GM19193 (cell line): ENCODE data around the gene HLA-F.

Source experiments
- POLR2A ChIP-seq: IDR thresholded peaks from 4 replicates; pipeline ENCODE4 v1.6.1; 2011; ENCODE audit not compliant: insufficient read depth, insufficient read length; ENCODE audit errors: extremely low read depth

HLA-F gene

DNA sequence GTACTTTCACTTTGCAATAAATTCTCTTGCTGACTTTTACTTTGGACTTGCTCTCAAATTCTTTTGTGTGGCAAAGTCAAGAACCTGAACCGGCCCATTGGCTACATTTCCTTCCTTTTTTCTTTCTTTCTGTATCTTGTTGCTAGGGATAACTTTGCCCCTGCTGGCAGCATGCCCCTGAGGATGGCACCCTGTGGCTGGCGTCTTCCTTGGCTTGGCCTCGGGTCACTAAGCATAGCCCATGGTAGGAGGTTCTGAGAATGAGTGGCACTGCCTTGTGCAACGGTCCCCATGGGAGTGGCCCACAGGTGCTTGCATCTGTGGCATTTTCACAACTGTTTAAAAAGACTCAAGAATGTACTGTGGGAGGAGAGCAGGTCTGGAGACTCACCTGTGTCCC, 14.0 kb upstream of the HLA-F start:
- no peak for TF ChIP-seq POLR2A

DNA sequence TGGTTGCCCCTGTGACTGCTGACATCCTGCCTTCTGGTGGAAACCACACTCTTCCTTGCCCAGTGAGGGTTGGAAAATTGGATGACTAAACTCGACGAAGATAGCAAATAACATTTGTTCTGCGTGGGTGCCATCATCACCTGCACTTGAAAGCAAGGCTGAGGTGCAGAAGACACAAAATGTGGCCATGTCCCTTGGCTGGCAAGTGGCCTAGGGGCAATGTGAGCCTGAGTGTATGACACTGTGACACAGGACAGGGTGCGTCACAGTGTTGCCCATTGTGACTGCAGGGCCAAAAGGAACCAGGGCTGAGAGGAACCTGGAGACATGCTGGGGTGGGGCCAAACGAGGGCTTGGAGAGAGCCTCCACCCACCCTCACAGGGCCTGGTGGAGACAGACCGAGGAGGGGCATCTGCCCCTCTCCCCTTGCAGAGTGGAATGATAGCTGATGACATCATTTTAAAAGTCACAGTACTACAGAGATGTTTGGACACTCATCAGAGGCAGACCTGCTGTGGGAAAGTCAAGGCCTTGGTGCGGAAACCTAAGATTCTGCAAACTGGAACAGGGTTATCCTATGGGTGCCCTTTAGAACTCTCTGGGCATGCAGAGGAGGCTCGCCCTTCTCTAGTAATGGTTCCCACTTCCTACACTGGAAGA, 12.8 kb upstream of the HLA-F start:
- no peak for TF ChIP-seq POLR2A

DNA sequence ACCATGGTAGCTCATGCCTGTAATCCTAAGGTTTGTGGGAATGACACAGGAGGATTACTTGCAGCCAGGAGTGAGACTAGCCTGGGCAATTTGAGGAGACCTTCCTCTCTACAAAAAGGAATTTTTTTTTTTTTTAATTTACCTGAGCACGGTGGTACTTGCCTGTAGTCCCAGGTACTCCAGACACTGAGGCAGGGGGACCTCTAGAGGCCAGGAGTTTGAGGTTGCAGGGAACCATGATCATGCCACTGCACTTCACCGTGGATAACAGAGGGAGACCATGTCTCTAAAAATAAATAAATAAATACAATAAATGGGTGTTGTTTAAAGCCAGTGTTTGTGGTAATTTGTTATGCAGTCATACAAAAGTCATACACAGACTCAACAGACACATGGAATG, 2.4 kb upstream of the HLA-F start:
- no peak for TF ChIP-seq POLR2A

DNA sequence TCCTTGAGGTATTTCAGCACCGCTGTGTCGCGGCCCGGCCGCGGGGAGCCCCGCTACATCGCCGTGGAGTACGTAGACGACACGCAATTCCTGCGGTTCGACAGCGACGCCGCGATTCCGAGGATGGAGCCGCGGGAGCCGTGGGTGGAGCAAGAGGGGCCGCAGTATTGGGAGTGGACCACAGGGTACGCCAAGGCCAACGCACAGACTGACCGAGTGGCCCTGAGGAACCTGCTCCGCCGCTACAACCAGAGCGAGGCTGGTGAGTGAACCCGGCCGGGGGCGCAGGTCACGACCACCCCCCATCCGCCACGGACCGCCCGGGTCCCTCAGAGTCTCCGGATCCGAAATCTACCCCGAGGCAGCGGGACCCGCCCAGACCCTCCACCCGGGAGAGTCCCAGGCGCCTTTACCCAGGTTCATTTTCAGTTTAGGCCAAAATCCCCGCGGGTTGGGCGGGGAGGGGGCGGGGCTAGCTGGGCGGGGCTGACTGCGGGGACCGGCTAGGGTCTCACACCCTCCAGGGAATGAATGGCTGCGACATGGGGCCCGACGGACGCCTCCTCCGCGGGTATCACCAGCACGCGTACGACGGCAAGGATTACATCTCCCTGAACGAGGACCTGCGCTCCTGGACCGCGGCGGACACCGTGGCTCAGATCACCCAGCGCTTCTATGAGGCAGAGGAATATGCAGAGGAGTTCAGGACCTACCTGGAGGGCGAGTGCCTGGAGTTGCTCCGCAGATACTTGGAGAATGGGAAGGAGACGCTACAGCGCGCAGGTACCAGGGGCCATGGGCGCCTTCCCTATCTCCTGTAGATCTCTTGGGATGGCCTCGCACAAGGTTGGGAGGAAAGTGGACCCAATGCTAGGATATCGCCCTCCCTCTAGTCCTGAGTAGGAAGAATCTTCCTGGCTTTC, 693 bp downstream of the HLA-F start:
- peak; percentile 63 for TF ChIP-seq POLR2A

DNA sequence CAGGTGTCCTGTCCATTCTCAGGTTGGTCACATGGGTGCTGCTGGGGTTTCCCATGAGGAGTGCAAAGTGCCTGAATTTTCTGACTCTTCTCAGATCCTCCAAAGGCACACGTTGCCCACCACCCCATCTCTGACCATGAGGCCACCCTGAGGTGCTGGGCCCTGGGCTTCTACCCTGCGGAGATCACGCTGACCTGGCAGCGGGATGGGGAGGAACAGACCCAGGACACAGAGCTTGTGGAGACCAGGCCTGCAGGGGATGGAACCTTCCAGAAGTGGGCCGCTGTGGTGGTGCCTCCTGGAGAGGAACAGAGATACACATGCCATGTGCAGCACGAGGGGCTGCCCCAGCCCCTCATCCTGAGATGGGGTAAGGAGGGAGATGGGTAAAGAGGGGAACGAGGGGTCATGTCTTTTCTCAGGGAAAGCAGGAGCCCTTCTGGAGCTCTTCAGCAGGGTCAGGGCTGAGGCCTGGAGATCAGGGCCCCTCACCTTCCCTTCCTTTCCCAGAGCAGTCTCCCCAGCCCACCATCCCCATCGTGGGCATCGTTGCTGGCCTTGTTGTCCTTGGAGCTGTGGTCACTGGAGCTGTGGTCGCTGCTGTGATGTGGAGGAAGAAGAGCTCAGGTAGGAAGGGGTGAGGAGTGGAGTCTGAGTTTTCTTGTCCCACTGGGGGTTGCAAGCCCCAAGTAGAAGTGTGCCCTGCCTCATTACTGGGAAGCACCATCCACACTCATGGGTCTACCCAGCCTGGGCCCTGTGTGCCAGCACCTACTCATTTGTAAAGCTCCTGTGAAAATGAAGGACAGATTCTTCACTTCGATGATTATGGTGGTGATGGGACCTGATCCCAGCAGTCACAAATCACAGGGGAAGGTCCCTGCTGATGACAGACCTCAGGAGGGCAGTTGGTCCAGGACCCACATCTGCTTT, 2.0 kb downstream of the HLA-F start:
- no peak for TF ChIP-seq POLR2A

DNA sequence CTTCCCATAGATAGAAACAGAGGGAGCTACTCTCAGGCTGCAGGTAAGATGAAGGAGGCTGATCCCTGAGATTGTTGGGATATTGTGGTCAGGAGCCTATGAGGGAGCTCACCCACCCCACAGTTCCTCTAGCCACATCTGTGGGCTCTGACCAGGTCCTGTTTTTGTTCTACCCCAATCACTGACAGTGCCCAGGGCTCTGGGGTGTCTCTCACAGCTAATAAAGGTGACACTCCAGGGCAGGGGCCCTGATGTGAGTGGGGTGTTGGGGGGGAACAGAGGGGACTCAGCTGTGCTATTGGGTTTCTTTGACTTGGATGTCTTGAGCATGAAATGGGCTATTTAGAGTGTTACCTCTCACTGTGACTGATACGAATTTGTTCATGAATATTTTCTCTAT, 2.8 kb downstream of the HLA-F start:
- no peak for TF ChIP-seq POLR2A

DNA sequence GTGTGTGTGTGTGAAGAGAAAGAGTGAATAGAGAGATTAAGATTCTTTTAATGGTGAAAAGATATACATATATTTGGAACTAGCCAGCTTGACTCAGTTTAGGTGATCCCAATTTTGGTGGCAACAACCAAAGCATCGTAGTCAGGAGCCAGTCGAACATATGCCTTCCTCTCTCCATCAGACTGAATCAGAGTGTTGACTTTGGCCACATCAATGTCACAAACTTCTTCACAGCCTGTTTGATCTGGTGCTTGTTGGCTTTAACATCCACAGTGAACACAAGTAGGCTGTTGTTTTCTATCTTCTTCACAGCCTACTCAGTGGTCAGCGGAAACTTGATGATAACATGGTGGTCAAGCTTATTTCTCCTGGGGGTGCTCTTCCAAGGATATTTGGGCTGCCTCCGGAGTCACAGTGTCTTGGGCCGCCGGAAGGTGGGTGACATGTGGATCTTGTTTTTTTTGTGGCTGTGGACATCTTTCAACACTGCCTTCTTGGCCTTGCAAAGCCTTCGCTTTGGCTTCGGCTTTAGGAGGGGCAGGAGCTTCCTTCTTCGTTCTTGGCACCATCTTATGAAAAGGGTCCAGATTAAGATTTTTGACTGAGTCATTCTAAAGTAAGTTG, 3.4 kb downstream of the HLA-F start:
- TF ChIP-seq POLR2A, result peak; percentile 23

DNA sequence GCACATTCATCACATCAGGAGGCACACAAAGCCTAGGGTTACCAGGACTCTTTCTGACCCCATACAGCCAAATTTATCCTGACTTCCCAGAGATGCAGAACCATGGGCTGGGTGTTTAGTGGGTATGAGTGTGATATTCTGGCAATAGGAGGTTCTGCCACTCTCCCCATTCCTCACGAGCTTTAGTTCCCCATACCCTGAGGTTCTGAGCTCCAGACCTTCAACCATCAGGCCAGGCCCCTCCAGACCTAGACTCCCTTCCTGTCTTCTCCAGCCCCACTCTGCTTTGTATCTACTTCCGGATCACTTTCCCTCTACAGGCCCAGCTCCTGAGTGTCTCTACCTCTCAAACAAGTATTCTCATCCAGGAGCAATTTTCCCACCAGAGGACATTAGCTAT, 4.4 kb downstream of the HLA-F start:
- no peak for TF ChIP-seq POLR2A

DNA sequence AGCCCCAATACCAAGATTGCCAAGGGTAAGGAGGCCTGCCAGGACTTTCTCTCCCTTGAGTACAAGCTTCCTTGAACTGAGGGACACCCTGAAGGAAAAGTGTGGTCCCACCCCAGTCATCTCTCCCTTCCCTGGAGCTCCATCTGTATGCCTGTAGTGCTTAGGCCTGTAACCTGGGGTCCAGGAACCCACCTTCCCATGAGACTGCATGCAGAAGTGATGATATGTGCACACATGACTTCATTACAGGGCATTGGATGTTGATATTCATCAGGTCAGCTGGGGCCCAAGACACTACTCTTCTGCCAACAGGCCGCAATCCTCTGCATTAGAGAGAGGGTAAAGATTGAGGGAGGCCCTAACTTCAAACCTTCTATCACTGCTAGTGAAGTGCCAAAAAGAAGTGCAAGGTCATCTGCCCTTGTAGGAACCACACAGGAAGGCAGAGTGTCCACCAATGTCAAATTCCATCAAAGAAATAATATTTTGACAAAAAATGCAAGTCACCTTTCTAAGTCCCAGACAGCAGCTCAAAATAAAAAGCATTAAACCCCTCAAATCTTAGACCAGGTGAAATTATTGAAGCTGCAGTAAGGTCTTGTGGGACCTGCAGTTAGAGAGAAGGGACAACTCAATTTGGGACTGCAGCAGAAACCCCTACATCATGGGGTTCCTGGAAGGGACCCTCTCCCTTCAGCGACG, 5.1 kb downstream of the HLA-F start:
- TF ChIP-seq POLR2A, result peak; percentile 14

DNA sequence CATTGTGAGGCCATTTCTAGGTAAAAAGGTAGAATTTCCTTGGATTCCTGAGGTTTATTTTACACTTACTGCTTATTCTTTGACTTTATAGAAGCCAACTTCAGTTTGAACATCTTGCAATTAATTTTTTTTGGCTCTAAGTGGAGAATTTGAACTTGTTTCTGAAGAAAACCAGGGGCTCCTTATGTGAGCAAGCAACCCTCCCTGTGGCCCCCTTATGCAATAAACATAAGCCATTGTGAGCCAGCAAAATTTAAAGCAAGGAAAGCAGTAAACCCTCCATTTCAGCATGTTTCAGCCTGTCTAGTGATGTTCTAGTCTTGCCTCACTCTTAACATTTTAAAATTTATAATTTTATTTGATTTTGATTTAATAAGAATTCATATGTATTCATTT, 5.6 kb downstream of the HLA-F start:
- no peak for TF ChIP-seq POLR2A

DNA sequence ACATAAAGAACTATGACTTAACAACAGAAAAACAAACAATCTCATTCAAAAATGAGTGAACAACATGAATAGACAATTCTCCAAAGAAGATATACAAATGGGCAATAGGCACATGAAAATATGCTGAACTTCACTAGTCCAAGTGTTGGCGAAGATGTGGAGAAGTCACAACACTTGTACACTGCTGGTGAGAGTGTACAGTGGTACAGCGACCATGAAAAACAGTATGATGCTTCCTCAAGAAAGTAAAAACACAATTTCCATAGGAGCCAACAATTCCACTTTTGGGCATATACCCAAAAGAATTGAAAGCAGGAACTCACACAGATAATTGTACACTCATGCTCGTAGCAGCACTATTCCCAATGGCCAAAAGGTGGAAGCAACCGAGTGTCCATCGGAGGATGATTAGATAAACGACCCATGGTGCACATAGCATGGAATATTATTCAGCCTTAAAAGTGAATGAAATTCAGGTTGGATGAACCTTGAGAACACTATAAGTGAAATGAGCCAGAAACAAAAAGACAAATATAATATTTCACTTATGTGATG, 6.6 kb downstream of the HLA-F start:
- TF ChIP-seq POLR2A, result no peak

DNA sequence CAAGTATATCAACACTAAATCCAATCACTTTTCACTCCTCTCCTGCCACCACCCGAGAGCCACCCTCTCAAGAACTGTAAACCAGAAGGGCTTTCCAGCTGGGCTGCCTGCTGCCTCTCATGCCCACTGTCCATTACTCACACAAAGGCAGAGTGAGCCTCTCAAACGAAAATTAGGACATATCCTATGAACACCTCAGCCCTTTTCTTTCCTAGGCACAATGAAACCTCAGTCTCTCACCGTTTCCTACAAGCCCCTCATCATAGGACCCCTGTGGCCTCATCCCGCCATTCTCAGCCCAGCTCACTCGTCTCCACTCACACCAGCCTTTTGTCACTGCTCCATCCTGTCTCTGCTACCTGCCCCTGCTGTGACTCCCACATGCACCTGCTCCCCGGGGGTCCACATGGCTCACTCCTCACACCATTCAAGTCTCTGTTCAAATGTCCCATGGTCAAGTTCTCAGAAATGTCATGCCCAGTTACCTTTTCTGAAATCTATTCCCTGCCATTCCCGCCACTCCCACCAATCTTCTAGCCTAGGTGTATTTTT, 7.4 kb downstream of the HLA-F start:
- TF ChIP-seq POLR2A, result no peak

DNA sequence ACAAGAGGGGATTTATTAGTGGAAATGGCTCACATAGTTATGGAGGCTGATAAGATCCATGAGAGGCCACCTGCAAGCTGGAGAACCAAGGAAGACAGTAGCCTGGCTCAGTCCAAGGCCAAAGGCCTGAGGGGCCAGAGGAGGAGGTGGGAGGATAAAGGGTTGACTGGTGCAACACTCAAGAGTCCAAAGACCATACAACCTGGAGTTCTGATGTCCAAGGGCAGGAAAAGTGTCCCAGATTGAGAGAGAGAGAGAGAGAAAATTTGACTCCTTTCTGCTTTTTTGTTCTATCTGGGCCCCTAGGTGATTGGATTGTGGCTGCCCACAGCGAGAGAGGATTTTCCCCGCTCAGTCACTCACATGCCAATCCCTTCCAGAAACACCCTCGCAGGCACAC, 8.0 kb downstream of the HLA-F start:
- TF ChIP-seq POLR2A, result no peak

DNA sequence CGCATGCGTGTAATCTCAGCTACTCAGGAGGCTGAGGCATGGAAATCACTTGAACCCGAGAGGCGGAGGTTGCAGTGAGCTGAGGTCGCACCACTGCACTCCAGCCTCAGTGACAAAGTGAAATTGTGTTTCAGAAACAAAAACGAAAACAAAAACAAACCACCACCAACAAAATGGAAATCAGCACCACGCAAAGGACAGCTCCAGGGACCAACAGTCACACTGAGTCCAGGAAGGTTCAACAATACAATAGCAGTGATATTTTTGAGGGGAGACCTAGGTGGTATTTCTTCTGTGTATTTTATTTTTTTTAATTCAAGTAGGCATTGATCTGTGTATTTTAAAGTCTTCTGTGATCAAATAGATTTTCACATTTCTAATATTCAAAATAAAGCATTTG, 9.8 kb downstream of the HLA-F start:
- TF ChIP-seq POLR2A, result no peak
